ENCODE measurements around the gene MEF2C.

- TF ChIP-seq EZH2 (IDR thresholded peaks at IDR 0.05) (no peak), CTCF (IDR thresholded peaks at IDR 0.05) (no peak), EZH2phosphoT487 (IDR thresholded peaks at IDR 0.05) (no peak)
Observed at GRCh38 chr5:88932541-88932940, 49.6 kb upstream of the MEF2C start.
